ENCODE results near the gene NDUFB8.

The NDUFB8 gene

DNA sequence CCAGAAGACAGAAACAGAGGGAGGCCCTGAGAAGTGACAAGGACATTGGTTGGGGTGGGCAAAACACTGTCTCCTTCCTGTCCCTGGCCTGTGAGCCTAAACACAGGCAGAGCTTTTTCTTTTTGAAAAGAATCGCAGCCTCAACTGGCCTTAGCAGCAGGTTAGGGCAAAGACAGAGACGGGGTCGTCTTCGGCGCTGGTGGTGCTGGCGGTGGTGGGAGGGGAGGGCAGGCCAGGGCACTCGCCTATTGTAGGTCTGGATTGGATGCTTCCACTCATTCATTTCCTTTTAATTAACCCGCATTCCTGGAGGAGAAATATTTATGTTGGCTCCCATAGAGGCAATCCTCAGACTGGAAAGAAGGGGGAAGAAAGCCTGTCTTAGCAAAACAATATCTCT is 44.3 kb downstream of the NDUFB8 start:
- Histone ChIP-seq H3K4me3 (ENCODE audit: low read length) (peak overlapping the region; percentile 20), H3K9me3 (ENCODE audit: insufficient read depth, low read depth, low read length) (no peaks in the 10 kb centered on the region), H3K4me1 (ENCODE audit: insufficient read depth, low read length) (peaks cover 40% of the 10 kb centered on the region), H3K9ac (ENCODE audit: low read depth, low read length) (peak overlapping the region; percentile 4; the same call in 1 of the 2 replicates), H3K27ac (ENCODE audit: low read depth, low read length) (peak overlapping the region; percentile 71), H3K36me3 (ENCODE audit: insufficient read depth, low read length) (no peaks in the 10 kb centered on the region), H3K27me3 (ENCODE audit: insufficient read depth, low read length) (peaks cover 93% of the 10 kb centered on the region)
- WGBS = 3% methylated on average over 7 of the region's 8 CpGs

DNA sequence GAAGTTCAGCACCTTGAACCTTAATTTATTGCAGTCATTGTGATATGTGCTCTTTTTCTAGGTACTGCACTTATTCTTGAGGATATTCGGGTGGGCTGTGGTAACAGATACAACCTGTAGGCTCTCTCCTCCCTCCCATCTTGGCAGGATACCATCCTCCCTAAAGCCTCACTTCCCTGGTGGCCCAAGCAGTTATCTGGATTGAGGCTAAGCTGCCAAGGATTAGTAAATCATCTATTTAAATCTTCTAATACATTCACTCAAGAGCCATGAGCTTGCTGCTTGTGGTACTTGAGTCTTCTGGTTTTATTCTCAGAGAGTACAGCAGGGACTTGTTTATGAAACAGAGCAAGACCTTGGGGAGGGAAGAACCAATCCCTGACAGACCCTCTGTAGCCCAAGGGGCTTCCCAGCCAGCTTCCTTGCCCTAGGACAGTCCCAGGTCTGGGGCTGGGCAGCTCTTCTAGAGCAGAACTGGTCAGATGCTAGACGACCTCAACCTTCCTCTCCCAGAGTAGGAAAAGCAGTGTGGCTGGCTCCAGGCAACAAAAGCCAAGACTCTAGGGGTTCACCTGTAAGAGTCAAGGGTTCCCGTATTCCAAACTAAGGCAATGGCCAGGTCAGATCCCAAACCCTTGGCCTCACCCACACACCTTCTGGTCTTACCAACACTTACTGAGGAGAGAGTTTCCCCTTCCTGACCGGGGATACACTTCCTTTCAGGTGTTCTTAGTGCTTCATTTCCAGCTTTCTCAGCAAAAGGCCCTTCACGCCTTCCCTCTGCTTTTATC is 45.6 kb downstream of the NDUFB8 start:
- Histone ChIP-seq H3K27me3 (ENCODE audit: insufficient read depth, low read length) (peaks cover 93% of the 10 kb centered on the region), H3K4me1 (ENCODE audit: insufficient read depth, low read length) (peaks cover 40% of the 10 kb centered on the region), H3K27ac (ENCODE audit: low read depth, low read length) (no peak overlapping the region), H3K9me3 (ENCODE audit: insufficient read depth, low read depth, low read length) (no peaks in the 10 kb centered on the region), H3K4me3 (ENCODE audit: low read length) (no peak overlapping the region), H3K36me3 (ENCODE audit: insufficient read depth, low read length) (no peaks in the 10 kb centered on the region), H3K9ac (ENCODE audit: low read depth, low read length) (no peak overlapping the region)
- 81% methylated on average over 5 of the region's 5 CpGs for WGBS

DNA sequence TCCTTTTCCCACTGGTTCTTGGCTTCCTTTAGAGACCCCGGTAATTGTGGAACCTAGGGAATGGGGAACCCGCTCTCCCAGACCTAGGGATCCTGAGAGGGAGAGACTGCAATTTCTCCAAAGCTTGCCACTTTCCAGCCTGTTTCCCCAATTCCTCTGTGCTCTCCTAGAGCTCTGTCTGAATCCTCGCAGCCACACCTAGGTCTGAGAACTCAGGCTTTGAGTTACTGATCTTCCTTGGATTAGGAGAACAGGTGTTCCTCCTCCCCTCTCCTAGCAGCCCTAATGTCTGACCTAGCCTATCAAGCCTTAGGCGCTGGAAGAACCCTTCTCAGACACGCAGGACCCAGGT is 46.9 kb downstream of the NDUFB8 start:
- Histone ChIP-seq H3K4me1 (ENCODE audit: insufficient read depth, low read length) (peaks cover 40% of the 10 kb centered on the region), H3K27me3 (ENCODE audit: insufficient read depth, low read length) (peaks cover 93% of the 10 kb centered on the region), H3K9ac (ENCODE audit: low read depth, low read length) (no peak overlapping the region), H3K36me3 (ENCODE audit: insufficient read depth, low read length) (no peaks in the 10 kb centered on the region), H3K9me3 (ENCODE audit: insufficient read depth, low read depth, low read length) (no peaks in the 10 kb centered on the region), H3K27ac (ENCODE audit: low read depth, low read length) (no peak overlapping the region), H3K4me3 (ENCODE audit: low read length) (peak overlapping the region; percentile 59)
- WGBS = 40% methylated on average over 5 of the region's 5 CpGs

DNA sequence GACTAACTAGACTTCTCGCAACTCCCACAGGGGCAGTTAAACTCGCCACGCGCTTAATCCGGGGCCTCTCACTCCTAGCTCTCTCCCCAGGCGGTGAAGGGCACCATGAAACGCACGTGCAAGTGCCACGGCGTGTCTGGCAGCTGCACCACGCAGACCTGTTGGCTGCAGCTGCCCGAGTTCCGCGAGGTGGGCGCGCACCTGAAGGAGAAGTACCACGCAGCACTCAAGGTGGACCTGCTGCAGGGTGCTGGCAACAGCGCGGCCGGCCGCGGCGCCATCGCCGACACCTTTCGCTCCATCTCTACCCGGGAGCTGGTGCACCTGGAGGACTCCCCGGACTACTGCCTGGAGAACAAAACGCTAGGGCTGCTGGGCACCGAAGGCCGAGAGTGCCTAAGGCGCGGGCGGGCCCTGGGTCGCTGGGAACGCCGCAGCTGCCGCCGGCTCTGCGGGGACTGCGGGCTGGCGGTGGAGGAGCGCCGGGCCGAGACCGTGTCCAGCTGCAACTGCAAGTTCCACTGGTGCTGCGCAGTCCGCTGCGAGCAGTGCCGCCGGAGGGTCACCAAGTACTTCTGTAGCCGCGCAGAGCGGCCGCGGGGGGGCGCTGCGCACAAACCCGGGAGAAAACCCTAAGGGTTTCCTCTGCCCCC is 47.4 kb downstream of the NDUFB8 start:
- Histone ChIP-seq H3K9me3 (ENCODE audit: insufficient read depth, low read depth, low read length) (no peaks in the 10 kb centered on the region), H3K4me3 (ENCODE audit: low read length) (peak overlapping the region; percentile 59), H3K27me3 (ENCODE audit: insufficient read depth, low read length) (peaks cover 91% of the 10 kb centered on the region), H3K27ac (ENCODE audit: low read depth, low read length) (no peak overlapping the region), H3K4me1 (ENCODE audit: insufficient read depth, low read length) (peaks cover 38% of the 10 kb centered on the region), H3K9ac (ENCODE audit: low read depth, low read length) (peak overlapping the region; percentile 47; the same call in 1 of the 2 replicates), H3K36me3 (ENCODE audit: insufficient read depth, low read length) (no peaks in the 10 kb centered on the region)
- WGBS = 3% methylated on average over 58 of the region's 59 CpGs

DNA sequence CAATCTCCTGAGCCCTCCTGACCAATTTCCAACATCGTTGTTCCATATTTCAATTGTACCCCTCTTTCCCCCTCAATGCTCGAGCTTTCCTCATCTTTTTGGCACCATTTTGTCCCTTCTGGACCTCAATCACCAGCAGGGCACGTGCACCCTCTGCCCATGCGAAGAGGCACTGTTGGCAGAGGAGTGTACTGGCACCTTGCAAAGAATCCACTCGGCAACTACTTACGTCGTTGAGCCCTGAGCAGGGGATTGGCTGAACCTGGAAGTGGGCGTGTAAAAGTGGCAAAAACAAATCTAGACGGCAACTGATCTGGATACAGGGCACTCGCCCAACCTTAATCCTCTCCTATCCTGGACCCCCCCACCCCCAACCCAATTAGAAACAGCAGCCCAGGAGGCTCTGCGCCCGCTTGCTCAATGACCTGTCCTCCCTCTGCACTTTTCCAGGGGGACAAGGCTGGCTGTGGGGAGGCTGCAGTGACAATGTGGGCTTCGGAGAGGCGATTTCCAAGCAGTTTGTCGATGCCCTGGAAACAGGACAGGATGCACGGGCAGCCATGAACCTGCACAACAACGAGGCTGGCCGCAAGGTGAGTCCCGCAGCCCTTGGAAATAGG is 48.1 kb downstream of the NDUFB8 start:
- Histone ChIP-seq H3K36me3 (ENCODE audit: insufficient read depth, low read length) (no peaks in the 10 kb centered on the region), H3K9me3 (ENCODE audit: insufficient read depth, low read depth, low read length) (no peaks in the 10 kb centered on the region), H3K4me1 (ENCODE audit: insufficient read depth, low read length) (peaks cover 30% of the 10 kb centered on the region), H3K27me3 (ENCODE audit: insufficient read depth, low read length) (peaks cover 83% of the 10 kb centered on the region), H3K9ac (ENCODE audit: low read depth, low read length) (no peak overlapping the region; the same call in 1 of the 2 replicates), H3K27ac (ENCODE audit: low read depth, low read length) (no peak overlapping the region), H3K4me3 (ENCODE audit: low read length) (peak overlapping the region; percentile 59)
- 4% methylated on average over 19 of the region's 19 CpGs for WGBS

DNA sequence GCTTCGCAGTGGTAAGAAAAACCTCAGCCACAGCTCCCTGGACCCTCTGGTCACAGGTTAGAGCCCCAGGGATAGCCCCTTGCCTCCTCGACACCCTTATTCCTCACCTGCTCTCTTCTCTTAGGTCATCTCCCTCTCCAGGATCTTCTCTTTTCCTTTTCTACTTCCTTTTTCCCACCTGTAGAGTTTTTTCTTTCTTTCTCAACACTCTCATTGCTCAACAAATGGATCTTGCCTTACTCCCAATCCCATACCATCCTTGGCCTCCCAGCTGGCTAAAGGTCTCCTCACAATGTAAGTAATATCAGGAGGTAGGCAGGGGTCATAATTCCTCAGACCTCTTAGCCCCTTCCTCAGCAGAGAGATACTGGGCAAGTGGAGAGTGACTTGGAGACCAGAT is 49.7 kb downstream of the NDUFB8 start:
- 78% methylated on average over 2 of the region's 2 CpGs for WGBS
- peaks cover 81% of the 10 kb centered on the region for H3K27me3 ChIP-seq (ENCODE audit: insufficient read depth, low read length)

DNA sequence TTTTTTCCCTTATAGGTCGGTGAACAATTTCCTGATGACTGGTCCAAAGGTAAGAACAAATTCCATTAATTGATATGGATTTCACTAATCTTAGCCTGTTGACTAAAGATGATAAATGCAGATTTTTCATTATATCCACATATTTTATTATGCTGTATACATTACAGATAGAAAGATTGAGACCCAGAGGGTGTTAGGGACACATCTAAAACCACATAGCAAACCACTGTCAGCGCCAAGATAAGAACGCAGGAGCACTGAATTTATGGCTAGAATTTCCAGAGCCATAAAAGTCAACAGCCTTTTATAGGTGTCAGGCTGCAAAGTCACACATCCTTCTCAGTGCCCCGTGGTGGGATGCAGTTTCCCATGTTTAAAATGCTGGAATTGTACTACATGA is 50.6 kb downstream of the NDUFB8 start:
- Histone ChIP-seq H3K27ac (ENCODE audit: low read depth, low read length) (no peak overlapping the region), H3K27me3 (ENCODE audit: insufficient read depth, low read length) (peaks cover 74% of the 10 kb centered on the region), H3K4me3 (ENCODE audit: low read length) (no peak overlapping the region), H3K4me1 (ENCODE audit: insufficient read depth, low read length) (peaks cover 9% of the 10 kb centered on the region), H3K36me3 (ENCODE audit: insufficient read depth, low read length) (no peaks in the 10 kb centered on the region), H3K9ac (ENCODE audit: low read depth, low read length) (no peak overlapping the region), H3K9me3 (ENCODE audit: insufficient read depth, low read depth, low read length) (no peaks in the 10 kb centered on the region)
- WGBS = 83% methylated on average over 3 of the region's 4 CpGs

More for the DNA sequence above, 49.7 kb downstream of the NDUFB8 start:
- no peaks in the 10 kb centered on the region for H3K9me3 ChIP-seq (ENCODE audit: insufficient read depth, low read depth, low read length)
- no peak overlapping the region for H3K9ac ChIP-seq (ENCODE audit: low read depth, low read length)
- H3K27ac ChIP-seq (ENCODE audit: low read depth, low read length) = no peak overlapping the region
- no peak overlapping the region for H3K4me3 ChIP-seq (ENCODE audit: low read length)
- peaks cover 18% of the 10 kb centered on the region for H3K4me1 ChIP-seq (ENCODE audit: insufficient read depth, low read length)
- H3K36me3 ChIP-seq (ENCODE audit: insufficient read depth, low read length) = no peaks in the 10 kb centered on the region

DNA sequence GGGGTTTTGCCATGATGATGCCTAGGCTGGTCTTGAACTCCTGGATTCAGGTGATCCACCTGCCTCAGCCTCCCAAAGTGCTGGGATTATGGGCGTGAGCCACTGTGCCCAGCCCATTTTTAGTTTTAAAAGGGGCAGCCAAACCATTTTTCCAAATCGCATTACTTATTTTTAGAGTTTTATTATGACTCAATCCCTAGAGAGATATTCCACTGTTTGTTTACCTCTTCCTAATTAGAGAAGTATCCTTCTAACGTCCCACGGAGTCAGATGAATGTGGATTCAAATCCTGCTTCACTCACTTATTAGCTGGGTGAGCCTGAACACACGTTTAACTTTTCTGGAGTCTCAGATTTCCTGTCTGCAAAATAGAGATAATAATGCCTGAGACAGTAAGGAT is 51.7 kb downstream of the NDUFB8 start:
- peaks cover 73% of the 10 kb centered on the region for H3K27me3 ChIP-seq (ENCODE audit: insufficient read depth, low read length)
- no peak overlapping the region for H3K4me3 ChIP-seq (ENCODE audit: low read length)
- WGBS = 68% methylated on average over 5 of the region's 5 CpGs
- no peaks in the 10 kb centered on the region for H3K9me3 ChIP-seq (ENCODE audit: insufficient read depth, low read depth, low read length)
- no peaks in the 10 kb centered on the region for H3K36me3 ChIP-seq (ENCODE audit: insufficient read depth, low read length)
- no peak overlapping the region for H3K27ac ChIP-seq (ENCODE audit: low read depth, low read length)
- no peak overlapping the region for H3K9ac ChIP-seq (ENCODE audit: low read depth, low read length)
- H3K4me1 ChIP-seq (ENCODE audit: insufficient read depth, low read length) = peaks cover 3% of the 10 kb centered on the region

All from HUES64 (cell line).